Measurements from ENCODE around the gene CUL7. TPM values are rescaled to one million over a fixed set of nuclear protein-coding genes. Genes with fewer than 3 reads are reported as not detected.

Gene CUL7
- total and polyA plus RNA-seq, 9 donors = 9.3 to 29.1 (median 21.6) TPM

GRCh38 chr6:42989923-42990322, 63.7 kb downstream of the CUL7 start:
- WGBS, 3 donors = 73 to 83% (median 76%) methylated on average over 5 of the region's 5 CpGs
- TF ChIP-seq CTCF (IDR thresholded peaks at IDR 0.05) (no peak), EP300 (IDR thresholded peaks at IDR 0.05) (no peak), POLR2A (IDR thresholded peaks at IDR 0.05) (no peak)
- H3K27ac ChIP-seq = no peak overlapping the region
- no peaks in the 10 kb centered on the region for H3K36me3 ChIP-seq
- peaks cover 7% of the 10 kb centered on the region for H3K4me1 ChIP-seq (ENCODE audit: insufficient read depth)
- H3K9me3 ChIP-seq = no peaks in the 10 kb centered on the region
- H3K27me3 ChIP-seq = no peaks in the 10 kb centered on the region
- intact Hi-C loops (cut with DNase I) = no loop called here
- DNase-seq = no peak
- H3K4me3 ChIP-seq = no peak overlapping the region

DNA sequence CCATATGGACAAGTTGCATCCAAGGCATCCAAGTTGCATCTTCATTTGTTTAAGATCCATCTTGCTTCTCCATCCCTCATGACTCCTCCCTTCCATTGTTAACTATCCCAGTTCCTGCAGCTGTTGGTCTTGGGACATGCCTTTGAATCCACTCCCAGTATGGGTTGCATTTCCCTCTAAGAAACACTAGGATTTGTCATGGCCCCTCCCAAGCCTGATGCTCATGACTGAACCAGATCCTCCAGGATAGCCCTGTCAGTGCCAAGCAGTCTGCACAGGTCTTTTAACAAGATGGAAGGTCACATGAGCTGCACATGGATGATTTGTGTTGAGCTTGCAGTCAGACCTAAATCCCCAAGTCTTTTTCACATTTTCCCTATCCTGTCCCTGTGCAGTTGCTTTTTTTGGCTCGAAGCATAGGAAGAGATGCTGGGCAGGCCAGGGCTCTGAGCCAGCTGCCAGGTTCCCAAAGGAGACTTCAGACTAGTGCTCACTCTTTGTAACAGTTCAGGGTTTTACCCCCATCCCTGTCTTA, 65.1 kb downstream of the CUL7 start:
- no peaks in the 10 kb centered on the region for H3K27me3 ChIP-seq
- TF ChIP-seq EP300 (IDR thresholded peaks at IDR 0.05) (no peak), POLR2A (IDR thresholded peaks at IDR 0.05) (no peak), CTCF (IDR thresholded peaks at IDR 0.05) (no peak)
- DNase-seq = no peak
- 44 to 68% (median 48%) methylated on average over 1 of the region's 1 CpG for WGBS, 3 donors
- H3K4me1 ChIP-seq (ENCODE audit: insufficient read depth) = peaks cover 10% of the 10 kb centered on the region
- no peaks in the 10 kb centered on the region for H3K9me3 ChIP-seq
- no peak overlapping the region for H3K27ac ChIP-seq
- no peak overlapping the region for H3K4me3 ChIP-seq
- intact Hi-C loops (cut with DNase I) = no loop called here
- no peaks in the 10 kb centered on the region for H3K36me3 ChIP-seq

Other genes starting within 250 kb of the CUL7 start
- gene RPL7L1, start 174.2 kb downstream of the CUL7 start, total RNA-seq = 10 to 100 TPM; 60.1 to 77.9 (median 68.1) TPM
- gene RPL7L1, start 174.2 kb downstream of the CUL7 start, polyA plus RNA-seq = 10 to 100 TPM; 48.6 to 97.8 TPM
- gene PTCRA, start 137.8 kb downstream of the CUL7 start, total RNA-seq = under 1 TPM in 1 of 7 donors, not detected in 6; 0.55 TPM
- not detected for gene PTCRA, start 137.8 kb downstream of the CUL7 start, polyA plus RNA-seq
- 10 to 100 TPM; 25.3 to 61.2 (median 44.5) TPM for gene CNPY3, start 124.4 kb downstream of the CUL7 start, total RNA-seq
- gene CNPY3, start 124.4 kb downstream of the CUL7 start, polyA plus RNA-seq = 10 to 100 TPM; 36.8 to 40.0 TPM
- 1 to 10 TPM in 4 of 7 donors, under 1 TPM in 3; 0.57 to 2.7 (median 1.3) TPM for gene GNMT, start 93.1 kb downstream of the CUL7 start, total RNA-seq
- 1 to 10 TPM in 1 of 2 donors, under 1 TPM in 1; 0.35 to 1.1 TPM for gene GNMT, start 93.1 kb downstream of the CUL7 start, polyA plus RNA-seq
- 10 to 100 TPM; 23.1 to 41.0 (median 29.8) TPM for gene PEX6, start 74.7 kb downstream of the CUL7 start, total RNA-seq
- 10 to 100 TPM in 1 of 2 donors, 1 to 10 TPM in 1; 8.8 to 30.2 TPM for gene PEX6, start 74.7 kb downstream of the CUL7 start, polyA plus RNA-seq
- gene PPP2R5D, start 69.3 kb downstream of the CUL7 start, total RNA-seq = 10 to 100 TPM; 20.4 to 40.5 (median 34.1) TPM
- gene PPP2R5D, start 69.3 kb downstream of the CUL7 start, polyA plus RNA-seq = 10 to 100 TPM; 30.4 to 78.1 TPM
- gene MEA1, start 39.9 kb downstream of the CUL7 start, total RNA-seq = 10 to 100 TPM; 48.2 to 69.8 (median 60.1) TPM
- gene MEA1, start 39.9 kb downstream of the CUL7 start, polyA plus RNA-seq = 10 to 100 TPM; 75.9 to 95.1 TPM
- 10 to 100 TPM; 40.9 to 78.8 (median 55.1) TPM for gene KLHDC3, start 39.6 kb downstream of the CUL7 start, total RNA-seq
- gene KLHDC3, start 39.6 kb downstream of the CUL7 start, polyA plus RNA-seq = 10 to 100 TPM; 72.1 to 90.9 TPM
- 10 to 100 TPM; 24.7 to 50.4 (median 36.0) TPM for gene RRP36, start 32.2 kb downstream of the CUL7 start, total RNA-seq
- 10 to 100 TPM; 23.6 to 58.7 TPM for gene RRP36, start 32.2 kb downstream of the CUL7 start, polyA plus RNA-seq
- 10 to 100 TPM; 11.5 to 56.7 (median 47.3) TPM for gene MRPL2, start 5.6 kb upstream of the CUL7 start, total RNA-seq
- gene MRPL2, start 5.6 kb upstream of the CUL7 start, polyA plus RNA-seq = 10 to 100 TPM; 37.2 to 55.6 TPM
- gene KLC4, start 5.8 kb upstream of the CUL7 start, total RNA-seq = 10 to 100 TPM; 17.8 to 29.8 (median 24.7) TPM
- 10 to 100 TPM; 14.7 to 27.2 TPM for gene KLC4, start 5.8 kb upstream of the CUL7 start, polyA plus RNA-seq
- gene PTK7, start 22.5 kb upstream of the CUL7 start, total RNA-seq = 100 to 1,000 TPM in 4 of 7 donors, 10 to 100 TPM in 3; 65.7 to 167 (median 105) TPM
- 10 to 100 TPM; 44.4 to 79.6 TPM for gene PTK7, start 22.5 kb upstream of the CUL7 start, polyA plus RNA-seq
- gene SRF, start 117.4 kb upstream of the CUL7 start, total RNA-seq = 10 to 100 TPM; 21.0 to 73.3 (median 38.0) TPM
- 10 to 100 TPM; 26.6 to 26.9 TPM for gene SRF, start 117.4 kb upstream of the CUL7 start, polyA plus RNA-seq
- gene CUL9, start 128.3 kb upstream of the CUL7 start, total RNA-seq = 10 to 100 TPM; 24.2 to 44.5 (median 33.0) TPM
- gene CUL9, start 128.3 kb upstream of the CUL7 start, polyA plus RNA-seq = 10 to 100 TPM; 15.9 to 20.8 TPM
- gene DNPH1, start 175.6 kb upstream of the CUL7 start, total RNA-seq = 100 to 1,000 TPM in 1 of 7 donors, 10 to 100 TPM in 6; 25.0 to 120 (median 44.7) TPM
- 10 to 100 TPM; 13.6 to 55.5 TPM for gene DNPH1, start 175.6 kb upstream of the CUL7 start, polyA plus RNA-seq
- under 1 TPM in 2 of 7 donors, not detected in 5; 0.03 to 0.11 TPM for gene TTBK1, start 189.6 kb upstream of the CUL7 start, total RNA-seq
- under 1 TPM in 1 of 2 donors, not detected in 1; 0.06 TPM for gene TTBK1, start 189.6 kb upstream of the CUL7 start, polyA plus RNA-seq
- under 1 TPM in 1 of 7 donors, not detected in 6; 0.36 TPM for gene SLC22A7, start 244.4 kb upstream of the CUL7 start, total RNA-seq
- not detected for gene SLC22A7, start 244.4 kb upstream of the CUL7 start, polyA plus RNA-seq